Activated CD8-positive, alpha-beta T cell treated with anti-CD3 and anti-CD28 coated beads for 36 hours (primary cell): ENCODE data around the gene ADGRA1. TPM values are rescaled to one million over a fixed set of nuclear protein-coding genes. Genes with fewer than 3 reads are reported as not detected.

Experiments
- ATAC-seq: fragments of 200-7000 bp; cut with Tn5 transposase; one replicate; pipeline ENCODE4 v1.10.0; 2021; ENCODE audit warnings: mild to moderate bottlenecking, moderate library complexity
- CTCF ChIA-PET: fragments of 350-600 bp; sonication (Branson Sonifier 250); formaldehyde crosslinking; loops from one replicate; lab custom pipeline; 2021; ENCODE audit warnings: antibody characterized with exemption; lab: Charles Lee
- POLR2A ChIA-PET: fragments of 350-600 bp; sonication (Branson Sonifier 250); formaldehyde crosslinking; loops from one replicate; lab custom pipeline; 2021; ENCODE audit warnings: antibody characterized with exemption; lab: Charles Lee
- DNase-seq: peaks from one replicate; pipeline ENCODE4 v3.0.0-alpha.2; 2020
- H3K27ac Mint-ChIP-seq: one replicate; pipeline ENCODE4 v1.8.0; 2021; ENCODE audit warnings: mild to moderate bottlenecking, mixed read lengths
- H3K27me3 Mint-ChIP-seq: one replicate; pipeline ENCODE4 v1.8.0; 2021; ENCODE audit warnings: mixed read lengths
- H3K36me3 Mint-ChIP-seq: one replicate; pipeline ENCODE4 v1.8.0; 2021; ENCODE audit warnings: low read depth, mixed read lengths
- H3K4me1 Mint-ChIP-seq: one replicate; pipeline ENCODE4 v1.8.0; 2021; ENCODE audit warnings: low read depth, mixed read lengths
- H3K4me3 Mint-ChIP-seq: one replicate; pipeline ENCODE4 v1.8.0; 2021; ENCODE audit warnings: mild to moderate bottlenecking, moderate library complexity, mixed read lengths
- H3K9me3 Mint-ChIP-seq: one replicate; pipeline ENCODE4 v1.8.0; 2021; ENCODE audit warnings: mixed read lengths
- CTCF ChIP-seq: fragments of 200-600 bp; IDR thresholded peaks from one replicate; pipeline ENCODE4 v1.8.0; 2022; ENCODE audit warnings: antibody characterized with exemption, mild to moderate bottlenecking
- intact Hi-C: fragments of 100-400 bp; cut with micrococcal nuclease; formaldehyde crosslinking; loops from one replicate; pipeline ENCODE4 v1.10.0; 2022
- total RNA-seq, 2 experiments: library from RNA; stranded (reverse); gene quantifications; one replicate each; pipeline ENCODE4 v1.2.3, GENCODE V29; 2021

The ADGRA1 gene
- total RNA-seq, 2 experiments from 2014 or later = not detected

GRCh38 chr10:133180965-133181639 is 93.4 kb downstream of the ADGRA1 start:
- Mint-ChIP-seq H3K4me1 (no peaks in the 10 kb centered on the region), H3K27ac (no peak overlapping the region), H3K9me3 (peaks cover 11% of the 10 kb centered on the region), H3K4me3 (no peak overlapping the region), H3K36me3 (no peaks in the 10 kb centered on the region), H3K27me3 (no peaks in the 10 kb centered on the region)
- DNase-seq (no peak), ATAC-seq (no peak)
- ChIA-PET CTCF (no interaction called here), POLR2A (no interaction called here)
- no peak for TF ChIP-seq CTCF
- intact Hi-C loops = no loop called here

Other genes with a start within 250 kb of the ADGRA1 start
- under 1 TPM in 1 of 2 experiments, not detected in 1; 0.34 TPM for gene CFAP46, start 145.4 kb upstream of the ADGRA1 start, total RNA-seq
- not detected for gene KNDC1, start 72.3 kb downstream of the ADGRA1 start, total RNA-seq
- gene UTF1, start 142.3 kb downstream of the ADGRA1 start, total RNA-seq = not detected
- under 1 TPM in 1 of 2 experiments, not detected in 1; 0.09 TPM for gene VENTX, start 149.9 kb downstream of the ADGRA1 start, total RNA-seq
- 100 to 1,000 TPM; 106 to 115 TPM for gene ADAM8, start 188.9 kb downstream of the ADGRA1 start, total RNA-seq
- 10 to 100 TPM; 54.1 to 57.5 TPM for gene TUBGCP2, start 220.9 kb downstream of the ADGRA1 start, total RNA-seq
- gene ZNF511, start 221.0 kb downstream of the ADGRA1 start, total RNA-seq = 10 to 100 TPM; 58.0 to 60.1 TPM
- gene CALY, start 249.0 kb downstream of the ADGRA1 start, total RNA-seq = not detected